Activated naive CD4-positive, alpha-beta T cell treated with anti-CD3 and anti-CD28 coated beads, Interleukin-2, amount 50 U/mL, for 24 hours (primary cell): ENCODE measurements around the gene PRXL2C.
"Not testable (repeated sequence)": the region's sequence is repeated elsewhere in the genome, so short reads cannot be mapped to it uniquely, and the experiment has no call there.

Experiments
- H3K27ac Mint-ChIP-seq: one replicate; pipeline ENCODE4 v1.8.0; 2021; ENCODE audit warnings: mild to moderate bottlenecking, mixed read lengths
- H3K27me3 Mint-ChIP-seq: one replicate; pipeline ENCODE4 v1.8.0; 2021; ENCODE audit warnings: mixed read lengths
- H3K36me3 Mint-ChIP-seq: one replicate; pipeline ENCODE4 v1.8.0; 2021; ENCODE audit warnings: mixed read lengths
- H3K4me1 Mint-ChIP-seq: one replicate; pipeline ENCODE4 v1.8.0; 2021; ENCODE audit warnings: mixed read lengths
- H3K4me3 Mint-ChIP-seq: one replicate; pipeline ENCODE4 v1.8.0; 2021; ENCODE audit warnings: mild to moderate bottlenecking, mixed read lengths
- H3K9me3 Mint-ChIP-seq: one replicate; pipeline ENCODE4 v1.8.0; 2021; ENCODE audit warnings: mixed read lengths

The PRXL2C gene

DNA sequence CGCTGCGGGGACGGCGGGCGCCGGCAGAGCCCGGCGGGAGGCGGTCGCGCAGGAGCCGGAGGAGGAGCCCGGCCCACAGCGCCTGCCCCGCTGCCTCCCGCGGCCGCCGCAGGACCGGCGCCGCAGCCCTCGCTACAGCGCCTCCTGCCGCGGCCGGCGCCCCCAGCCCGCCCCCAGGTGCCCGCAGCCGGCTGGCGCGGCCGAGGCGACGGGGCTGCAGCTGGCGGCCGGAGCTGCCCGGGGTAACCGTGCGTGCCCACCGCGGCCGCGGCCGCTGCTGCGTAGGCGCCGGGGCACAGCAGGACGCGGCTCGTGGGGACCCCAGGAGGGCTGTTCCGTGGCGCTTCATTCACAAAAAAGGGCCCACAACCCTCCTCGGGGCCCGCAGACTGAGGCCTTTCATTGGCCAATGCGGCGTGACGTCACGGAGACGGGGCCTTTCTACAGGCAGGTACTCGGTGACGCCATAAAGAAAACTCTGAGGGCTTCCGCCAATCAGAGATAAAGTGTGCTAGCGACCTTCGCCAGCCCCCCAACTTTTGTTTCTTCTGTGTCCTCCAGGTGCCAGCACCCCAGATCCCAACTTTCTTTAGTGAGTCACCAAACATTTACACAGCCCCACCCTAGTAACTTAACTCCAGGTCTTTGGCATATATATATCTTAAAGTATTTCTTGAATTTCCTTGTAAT is 35.5 kb downstream of the PRXL2C start, which contains the start of gene CDC14B:
CDC14B (minus strand) TSS at position 353 of the 690 bp plus-strand sequence. CDS start 465 bp downstream, outside the sequence.
- Mint-ChIP-seq H3K27me3 (peaks cover 30% of the 10 kb centered on the region), H3K4me1 (peaks cover 13% of the 10 kb centered on the region), H3K36me3 (no peaks in the 10 kb centered on the region), H3K9me3 (no peaks in the 10 kb centered on the region), H3K27ac (no peak within 1 kb of the TSS), H3K4me3 (peak within 1 kb of the TSS; percentile 73)

DNA sequence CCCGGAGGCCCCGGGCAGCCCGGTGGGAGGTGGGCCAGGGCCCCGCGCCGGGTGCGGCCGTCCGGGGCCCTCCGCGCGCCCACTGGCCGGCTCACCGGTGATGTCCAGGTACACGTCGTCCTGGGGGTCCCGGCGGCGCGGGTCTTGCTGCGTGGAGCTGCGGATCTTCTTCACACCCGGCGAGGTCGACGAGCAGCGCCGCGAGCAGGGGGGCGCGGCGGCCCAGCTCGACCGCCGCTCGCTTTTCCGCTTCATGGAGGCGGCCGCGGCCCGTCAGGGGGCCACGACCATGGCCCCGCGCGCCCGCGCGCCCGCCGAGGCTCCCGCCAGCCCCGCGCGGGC is 36.0 kb downstream of the PRXL2C start:
- Mint-ChIP-seq H3K4me1 (peaks cover 13% of the 10 kb centered on the region), H3K27me3 (peaks cover 30% of the 10 kb centered on the region), H3K9me3 (no peaks in the 10 kb centered on the region), H3K4me3 (no peak overlapping the region), H3K36me3 (no peaks in the 10 kb centered on the region), H3K27ac (no peak overlapping the region)

DNA sequence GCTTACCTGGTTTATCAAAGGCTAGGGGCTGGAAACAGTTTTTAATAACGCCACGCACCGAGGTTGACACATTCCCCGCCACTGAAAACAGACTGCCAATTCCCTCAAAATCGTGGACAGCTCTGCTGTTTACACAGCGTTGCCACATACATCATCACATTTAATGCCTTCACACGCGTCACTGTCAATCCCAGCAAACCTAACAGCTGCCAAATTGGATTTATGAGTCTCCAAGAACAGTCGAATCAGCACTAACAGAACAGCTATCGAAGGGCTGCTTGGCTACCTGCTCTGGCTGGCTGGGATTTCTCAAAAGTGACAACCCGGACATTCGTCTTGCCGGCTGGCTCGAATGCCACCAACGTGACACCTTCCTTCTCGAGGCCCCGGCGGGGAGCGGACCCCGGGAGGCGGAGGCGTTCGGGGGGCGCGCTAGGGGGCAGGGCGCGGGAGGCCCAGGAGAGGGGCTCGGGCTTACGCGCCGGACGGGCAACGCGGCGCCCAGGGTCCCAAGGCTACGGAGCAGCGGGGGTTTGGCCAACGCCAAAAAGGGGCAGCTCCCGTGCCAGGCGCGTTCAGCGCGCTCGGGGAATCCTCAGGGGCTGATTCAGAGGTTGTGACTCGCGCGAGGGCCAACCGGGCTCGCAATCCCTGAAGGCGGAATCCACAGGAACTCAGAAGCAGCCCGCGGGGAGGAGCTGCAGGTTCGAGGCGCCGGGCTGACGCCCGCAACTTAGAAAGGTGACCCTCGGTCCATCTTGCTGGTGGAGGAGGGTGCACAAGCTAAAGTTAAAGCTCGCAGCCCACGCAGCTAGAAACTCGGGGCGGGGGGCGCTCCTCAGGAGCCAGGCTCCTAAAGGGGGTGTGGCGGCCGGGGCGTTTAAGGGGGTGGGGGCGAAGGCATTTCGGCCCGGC is 36.7 kb downstream of the PRXL2C start:
- no peaks in the 10 kb centered on the region for H3K9me3 Mint-ChIP-seq
- H3K27ac Mint-ChIP-seq: peak overlapping the region; percentile 53
- peak overlapping the region; percentile 73 for H3K4me3 Mint-ChIP-seq
- H3K27me3 Mint-ChIP-seq: peaks cover 30% of the 10 kb centered on the region
- H3K4me1 Mint-ChIP-seq: peaks cover 13% of the 10 kb centered on the region
- no peaks in the 10 kb centered on the region for H3K36me3 Mint-ChIP-seq

DNA sequence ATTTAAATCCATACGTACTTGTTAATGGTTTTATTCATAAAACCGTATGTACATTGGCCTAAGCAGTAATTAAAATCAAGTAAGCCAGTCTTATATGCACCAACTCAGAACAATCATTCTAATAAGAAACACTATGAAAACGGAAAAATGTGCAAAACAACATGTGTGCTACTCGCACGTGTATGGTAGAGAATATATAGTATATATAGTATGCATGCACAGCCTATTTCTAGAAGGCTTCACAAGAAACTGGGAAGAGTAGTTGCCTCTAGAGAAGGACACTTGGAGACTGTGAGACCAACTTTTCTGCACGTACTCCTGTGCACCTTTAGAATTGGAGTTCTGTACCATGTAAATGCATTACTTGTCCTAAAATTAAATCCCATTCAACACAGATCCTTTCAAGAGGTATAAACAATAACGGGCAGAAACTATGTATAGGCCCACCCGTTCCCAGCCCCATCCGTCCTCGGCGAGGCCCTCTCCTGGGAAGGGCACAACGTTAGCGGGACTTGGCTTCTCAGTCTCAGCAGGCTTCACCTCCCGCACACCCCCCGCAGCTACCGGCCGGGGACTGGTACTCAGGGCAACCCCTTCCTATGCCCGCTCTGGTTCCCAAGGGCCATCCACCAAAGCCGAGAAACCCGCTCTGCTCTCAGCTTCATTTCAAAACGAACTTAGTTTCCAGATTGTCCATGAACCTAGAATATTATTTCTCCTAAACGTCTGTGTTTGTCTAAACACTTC is 37.5 kb downstream of the PRXL2C start:
- Mint-ChIP-seq H3K4me3 (peak overlapping the region; percentile 73), H3K27me3 (peaks cover 34% of the 10 kb centered on the region), H3K4me1 (peaks cover 13% of the 10 kb centered on the region), H3K9me3 (no peaks in the 10 kb centered on the region), H3K27ac (no peak overlapping the region), H3K36me3 (no peaks in the 10 kb centered on the region)

DNA sequence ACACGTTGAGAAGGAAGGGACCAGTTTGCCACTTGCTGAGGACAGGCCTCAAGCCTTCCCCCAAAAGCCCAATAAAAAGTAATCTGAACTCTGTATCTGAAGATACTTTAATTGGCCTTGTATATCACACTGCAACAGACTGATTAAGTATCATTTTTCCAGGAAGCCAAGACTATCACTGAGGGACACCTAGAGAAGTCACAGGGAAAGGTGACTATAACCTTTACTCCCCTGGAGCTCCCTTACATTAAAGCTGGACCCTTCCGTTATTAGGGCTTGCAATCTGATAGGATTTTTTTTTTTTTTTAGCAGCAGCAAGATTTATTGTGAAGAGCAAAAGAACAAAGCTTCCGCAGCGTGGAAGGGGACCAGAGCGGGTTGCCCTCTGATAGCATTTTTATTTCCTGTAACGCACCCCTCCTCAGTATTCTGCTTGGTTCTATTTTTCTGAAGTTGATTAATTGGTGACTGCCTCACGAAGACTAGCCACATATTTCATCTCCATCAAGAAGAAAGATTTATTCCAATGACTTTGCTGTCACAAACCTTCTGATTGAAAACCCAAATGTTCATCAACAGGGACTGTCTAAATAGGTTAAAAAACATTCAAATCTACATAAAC is 38.2 kb downstream of the PRXL2C start:
- Mint-ChIP-seq H3K9me3 (no peaks in the 10 kb centered on the region), H3K27me3 (peaks cover 34% of the 10 kb centered on the region), H3K36me3 (no peaks in the 10 kb centered on the region), H3K4me3 (peak overlapping the region; percentile 36), H3K4me1 (peaks cover 13% of the 10 kb centered on the region), H3K27ac (no peak overlapping the region)

DNA sequence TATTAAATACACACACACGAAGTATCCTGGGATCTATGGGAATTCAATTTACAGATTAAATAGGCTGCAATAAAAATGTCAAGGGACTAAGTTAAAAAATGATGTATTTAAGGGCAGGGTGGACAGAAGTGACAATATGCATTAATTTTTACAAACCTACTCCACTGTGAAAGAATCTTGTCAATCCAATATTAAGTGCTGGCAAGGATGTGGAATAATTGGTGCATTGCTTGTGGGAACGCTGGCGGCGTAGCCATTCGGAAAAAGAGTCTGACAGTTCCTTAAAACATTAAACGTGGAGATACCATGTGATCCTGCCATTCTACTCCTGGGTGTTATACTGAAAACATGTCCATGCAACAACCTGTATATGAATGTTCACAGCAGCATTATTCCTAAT is 39.7 kb downstream of the PRXL2C start:
- no peak overlapping the region for H3K4me3 Mint-ChIP-seq
- no peaks in the 10 kb centered on the region for H3K36me3 Mint-ChIP-seq
- H3K9me3 Mint-ChIP-seq: no peaks in the 10 kb centered on the region
- H3K4me1 Mint-ChIP-seq: peaks cover 7% of the 10 kb centered on the region
- H3K27ac Mint-ChIP-seq: no peak overlapping the region
- peaks cover 32% of the 10 kb centered on the region for H3K27me3 Mint-ChIP-seq

DNA sequence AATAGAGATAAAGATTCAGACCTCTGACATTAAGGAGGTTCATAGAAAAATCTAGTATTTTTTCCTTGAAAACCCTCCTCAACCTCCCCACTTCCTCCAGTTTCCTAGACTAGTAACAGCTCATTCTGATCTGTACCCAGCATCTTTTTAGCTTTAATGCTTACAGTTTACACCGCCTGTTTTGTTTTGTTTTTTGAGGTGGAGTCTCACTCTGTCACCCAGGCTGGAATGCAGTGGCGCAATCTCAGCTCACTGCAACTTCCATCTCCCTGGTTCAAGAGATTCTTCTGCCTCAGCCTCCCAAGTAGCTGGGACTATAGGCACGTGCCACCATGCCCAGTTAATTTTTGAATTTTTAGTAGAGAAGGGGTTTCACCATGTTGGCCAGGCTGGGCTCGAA is 40.5 kb downstream of the PRXL2C start:
- H3K9me3 Mint-ChIP-seq, H3K36me3 Mint-ChIP-seq, H3K4me3 Mint-ChIP-seq, H3K4me1 Mint-ChIP-seq: not testable (repeated sequence)
- Mint-ChIP-seq H3K27ac (peak overlapping the region; percentile 57), H3K27me3 (peaks cover 30% of the 10 kb centered on the region)

DNA sequence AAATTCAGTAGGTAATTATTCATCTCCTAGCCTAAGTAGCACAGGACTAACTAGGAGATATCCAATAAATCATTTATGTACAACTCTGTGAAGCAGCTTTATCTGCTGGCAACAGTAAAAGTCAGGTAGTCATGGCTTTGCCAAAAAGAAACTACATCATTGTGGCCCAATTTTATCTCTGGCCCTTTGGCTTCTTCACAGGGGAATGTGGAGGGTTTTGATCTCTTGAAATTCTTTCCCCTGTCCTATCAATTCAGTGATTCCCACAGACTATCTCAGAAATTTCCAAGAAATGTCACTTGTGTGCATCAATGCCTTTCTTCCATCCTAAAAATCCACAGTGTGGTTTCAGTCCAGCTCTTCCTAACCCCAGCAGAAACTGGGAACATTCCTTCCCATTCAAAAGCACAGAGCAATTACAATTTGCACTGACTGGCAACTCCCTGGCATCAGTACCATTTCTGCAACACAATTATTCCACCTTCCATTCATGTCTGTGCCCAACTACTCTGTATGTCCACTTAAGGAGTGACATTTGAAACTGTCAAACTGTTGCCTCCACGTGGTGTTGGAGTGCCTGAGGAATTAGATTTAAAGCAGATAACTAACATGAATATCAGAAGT is 42.0 kb downstream of the PRXL2C start:
- no peaks in the 10 kb centered on the region for H3K4me1 Mint-ChIP-seq
- no peak overlapping the region for H3K4me3 Mint-ChIP-seq
- no peaks in the 10 kb centered on the region for H3K36me3 Mint-ChIP-seq
- no peaks in the 10 kb centered on the region for H3K9me3 Mint-ChIP-seq
- H3K27ac Mint-ChIP-seq: no peak overlapping the region
- H3K27me3 Mint-ChIP-seq: peaks cover 33% of the 10 kb centered on the region

DNA sequence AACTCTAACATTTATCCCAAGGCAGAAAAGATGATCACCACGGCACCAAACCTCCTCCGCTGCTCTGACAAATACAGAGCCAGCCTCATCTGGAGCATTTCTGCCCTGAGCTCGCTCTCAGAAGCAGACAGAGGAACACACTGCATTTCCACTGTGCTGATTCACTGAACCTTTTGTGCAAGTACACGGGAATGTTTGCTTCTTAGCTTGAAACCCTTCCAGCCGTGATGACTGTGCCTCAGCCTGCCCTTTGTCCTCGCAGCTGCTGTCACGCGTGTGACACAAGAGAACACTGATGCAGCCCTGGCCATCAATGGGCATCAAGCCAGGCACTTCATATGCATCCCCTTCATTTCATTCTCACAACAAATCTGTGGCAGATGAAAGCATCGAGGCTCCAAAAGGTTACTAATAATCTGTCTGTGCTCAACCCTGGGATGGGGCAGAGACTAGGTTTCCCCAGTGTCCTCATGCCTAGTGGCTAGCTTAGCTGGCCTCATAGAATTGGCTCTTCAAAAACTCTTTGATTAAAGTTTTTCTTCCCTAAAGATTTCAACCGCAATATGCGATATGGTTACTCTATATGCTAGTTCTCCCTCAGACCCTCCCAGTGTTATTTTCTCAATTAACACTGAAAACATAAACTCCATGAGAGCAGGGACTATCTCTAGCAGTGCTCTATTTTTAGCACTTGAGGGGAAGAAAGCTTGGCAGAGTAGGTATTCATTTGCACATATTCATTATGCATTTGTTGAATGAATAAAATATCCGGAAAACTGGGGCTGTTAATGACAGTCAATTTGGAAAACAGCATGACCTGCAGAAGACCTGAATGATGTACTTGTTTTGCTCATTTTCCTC is 42.8 kb downstream of the PRXL2C start:
- Mint-ChIP-seq H3K27ac (no peak overlapping the region), H3K4me3 (no peak overlapping the region), H3K27me3 (peaks cover 33% of the 10 kb centered on the region), H3K9me3 (no peaks in the 10 kb centered on the region), H3K36me3 (no peaks in the 10 kb centered on the region), H3K4me1 (no peaks in the 10 kb centered on the region)

DNA sequence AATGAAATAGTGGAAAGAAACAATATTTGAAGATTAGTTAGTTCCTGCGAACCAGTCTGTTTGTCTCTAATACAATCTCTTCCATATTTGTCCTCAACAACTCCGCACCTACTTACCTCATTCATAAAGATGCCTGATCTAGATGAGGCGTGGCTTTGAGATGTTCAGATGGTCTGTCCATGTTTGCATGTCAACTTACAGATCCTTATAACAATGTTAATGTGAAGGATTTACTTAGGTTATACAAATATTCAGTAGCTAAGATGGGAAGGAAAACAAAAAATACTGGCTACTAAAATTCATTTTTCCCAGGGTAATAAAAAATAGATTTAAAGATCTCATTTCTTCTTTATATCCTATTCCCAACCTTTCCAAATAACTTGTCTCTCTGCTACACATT is 43.8 kb downstream of the PRXL2C start:
- Mint-ChIP-seq H3K4me1 (no peaks in the 10 kb centered on the region), H3K27me3 (peaks cover 29% of the 10 kb centered on the region), H3K36me3 (no peaks in the 10 kb centered on the region), H3K4me3 (no peak overlapping the region), H3K9me3 (no peaks in the 10 kb centered on the region), H3K27ac (no peak overlapping the region)

DNA sequence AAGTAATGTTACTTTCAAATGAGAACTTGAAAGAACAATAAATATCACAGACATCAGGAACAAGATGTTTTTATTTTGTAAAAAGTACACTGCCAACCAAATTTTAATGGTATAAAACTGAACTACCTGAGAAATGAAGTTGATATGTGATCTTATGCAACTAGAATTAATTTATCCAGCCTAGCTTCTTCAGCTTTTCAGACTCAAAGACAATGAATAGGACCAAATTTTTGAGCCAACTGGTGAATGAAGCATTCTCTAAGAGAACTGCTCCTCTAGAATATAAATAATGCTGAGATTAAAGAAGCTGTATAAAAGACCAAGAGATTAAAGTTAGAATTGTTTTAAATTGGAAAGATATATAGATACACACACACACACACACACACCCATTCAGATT is 45.4 kb downstream of the PRXL2C start:
- Mint-ChIP-seq H3K9me3 (no peaks in the 10 kb centered on the region), H3K4me3 (no peak overlapping the region), H3K27ac (no peak overlapping the region), H3K27me3 (peaks cover 24% of the 10 kb centered on the region), H3K36me3 (no peaks in the 10 kb centered on the region), H3K4me1 (no peaks in the 10 kb centered on the region)

DNA sequence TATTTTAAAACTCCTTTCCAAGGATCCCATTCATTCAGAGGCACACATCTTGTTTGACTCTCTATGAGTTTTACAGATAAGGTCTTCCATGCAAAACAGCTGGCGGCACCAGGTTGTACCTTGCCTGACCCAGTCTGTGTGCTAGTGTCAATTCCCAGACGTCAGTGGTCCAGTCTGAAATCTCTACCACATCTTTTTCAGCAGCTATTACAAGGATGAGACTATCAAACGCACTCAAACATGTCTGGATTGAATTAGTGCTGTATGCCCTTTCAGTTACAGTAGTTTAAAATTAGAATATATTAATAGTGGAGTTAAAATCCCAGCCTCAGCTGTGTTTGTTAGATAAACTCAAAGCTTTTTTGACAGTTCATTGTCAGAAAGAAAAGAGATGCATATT is 47.1 kb downstream of the PRXL2C start:
- Mint-ChIP-seq H3K36me3 (no peaks in the 10 kb centered on the region), H3K27me3 (peaks cover 19% of the 10 kb centered on the region), H3K9me3 (no peaks in the 10 kb centered on the region), H3K27ac (no peak overlapping the region), H3K4me3 (no peak overlapping the region), H3K4me1 (no peaks in the 10 kb centered on the region)

DNA sequence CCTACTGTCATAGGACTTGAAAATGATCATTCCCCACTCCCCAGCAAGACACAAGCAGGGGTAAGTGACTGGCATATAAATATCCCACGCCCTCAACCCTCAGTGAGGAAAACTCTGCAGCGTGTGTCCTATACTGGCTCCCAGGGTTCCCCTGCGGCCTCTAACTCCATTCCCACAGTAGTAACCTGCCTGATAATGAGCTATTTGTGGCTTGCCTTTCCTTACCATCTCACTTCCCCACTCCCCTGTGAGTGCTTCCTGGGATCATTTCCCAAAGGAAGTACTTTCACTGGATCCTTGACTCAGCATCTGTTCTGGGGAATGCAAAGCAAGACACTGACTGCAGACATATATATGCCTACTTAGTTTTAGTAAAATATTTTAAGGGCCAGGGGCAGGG is 49.8 kb downstream of the PRXL2C start:
- no peaks in the 10 kb centered on the region for H3K4me1 Mint-ChIP-seq

DNA sequence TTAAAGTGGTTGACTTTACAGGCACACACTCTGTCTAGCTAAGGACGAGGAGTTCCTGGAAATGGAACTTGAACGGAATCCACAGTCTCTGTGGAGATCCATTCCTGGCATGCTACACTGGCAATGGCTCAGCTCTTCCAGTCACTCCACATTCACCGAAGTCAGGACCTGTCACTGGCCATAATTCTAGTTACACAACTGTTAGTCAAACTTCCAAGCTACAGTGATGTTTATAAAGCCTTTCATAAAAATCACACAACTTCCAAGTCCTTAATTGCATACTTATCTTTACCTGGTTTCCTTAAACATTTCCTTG is 51.2 kb downstream of the PRXL2C start:
- Mint-ChIP-seq H3K4me1 (no peaks in the 10 kb centered on the region), H3K9me3 (no peaks in the 10 kb centered on the region), H3K27ac (no peak overlapping the region), H3K4me3 (no peak overlapping the region), H3K27me3 (peaks cover 6% of the 10 kb centered on the region), H3K36me3 (no peaks in the 10 kb centered on the region)

More for the DNA sequence above, 49.8 kb downstream of the PRXL2C start:
- H3K4me3 Mint-ChIP-seq: no peak overlapping the region
- no peaks in the 10 kb centered on the region for H3K36me3 Mint-ChIP-seq
- H3K27me3 Mint-ChIP-seq: peaks cover 11% of the 10 kb centered on the region
- H3K27ac Mint-ChIP-seq: no peak overlapping the region
- no peaks in the 10 kb centered on the region for H3K9me3 Mint-ChIP-seq
